Common myeloid progenitor, CD34-positive (primary cell): ENCODE data around the gene WASF1.

Experiments
- CTCF ChIA-PET: fragments of 350-600 bp; sonication (Branson Sonifier 250); formaldehyde crosslinking; loops from one replicate; lab custom pipeline; 2021; ENCODE audit warnings: antibody characterized with exemption; lab: Charles Lee
- POLR2A ChIA-PET: fragments of 350-600 bp; sonication (Branson Sonifier 250); formaldehyde crosslinking; loops from one replicate; lab custom pipeline; 2021; ENCODE audit warnings: antibody characterized with exemption; lab: Charles Lee
- DNase-seq, 3 donors: peaks; one replicate each; pipeline versions ENCODE4 v3.0.0 to v3.0.0-alpha.2; 2013
- H3K27ac ChIP-seq, 2 experiments: 1 replicate in 1 of 2; 2 replicates in 1 of 2; pipeline ENCODE4 v1.7.0; 2013; ENCODE audit warnings: inconsistent platforms in 2 of 2, low read length in 2 of 2, mild to moderate bottlenecking in 2 of 2, low read depth in 1 of 2, moderate library complexity in 1 of 2; ENCODE audit not compliant: severe bottlenecking in 2 of 2, insufficient read depth in 1 of 2, poor library complexity in 1 of 2
- H3K27me3 ChIP-seq, 5 experiments: replicated peaks in 2 of 5; 1 replicate in 3 of 5; 2 replicates in 2 of 5; pipeline versions ENCODE4 v1.6.1 to v1.7.0; 2013; ENCODE audit warnings: low read length in 4 of 5, mild to moderate bottlenecking in 2 of 5, moderate library complexity in 2 of 5, inconsistent platforms in 1 of 5; ENCODE audit not compliant: insufficient read depth in 5 of 5, control insufficient read depth in 4 of 5
- H3K36me3 ChIP-seq, 4 experiments: 1 replicate in 2 of 4; 2 replicates in 2 of 4; pipeline versions ENCODE4 v1.6.1 to v1.7.0; 2013; ENCODE audit warnings: low read length in 3 of 4, control low read depth in 1 of 4, mild to moderate bottlenecking in 1 of 4; ENCODE audit not compliant: control insufficient read depth in 4 of 4, insufficient read depth in 4 of 4
- H3K4me1 ChIP-seq, 4 experiments: 1 replicate in 3 of 4; 2 replicates in 1 of 4; pipeline versions ENCODE4 v1.6.1 to v1.7.1; 2013; ENCODE audit warnings: low read length in 3 of 4, mild to moderate bottlenecking in 3 of 4, control low read depth in 1 of 4, inconsistent platforms in 1 of 4, moderate library complexity in 1 of 4; ENCODE audit not compliant: control insufficient read depth in 4 of 4, insufficient read depth in 4 of 4; ENCODE audit errors: control extremely low read depth in 1 of 4
- H3K4me3 ChIP-seq, 7 experiments: 1 replicate in 4 of 7; 2 replicates in 3 of 7; pipeline versions ENCODE4 v1.5.1 to v1.7.0; 2013; ENCODE audit warnings: mild to moderate bottlenecking in 7 of 7, low read length in 6 of 7, moderate library complexity in 6 of 7, inconsistent platforms in 2 of 7, low read depth in 2 of 7, control low read depth in 1 of 7; ENCODE audit not compliant: insufficient read depth in 4 of 7, control insufficient read depth in 1 of 7; ENCODE audit errors: extremely low read depth in 1 of 7
- H3K9me3 ChIP-seq, 5 experiments: 1 replicate in 4 of 5; 2 replicates in 1 of 5; pipeline versions ENCODE4 v1.6.1 to v1.7.1; 2013; ENCODE audit warnings: low read length in 4 of 5, mild to moderate bottlenecking in 2 of 5, inconsistent platforms in 1 of 5, low read depth in 1 of 5, moderate library complexity in 1 of 5; ENCODE audit not compliant: control insufficient read depth in 4 of 5, insufficient read depth in 2 of 5; ENCODE audit errors: control extremely low read depth in 1 of 5
- WGBS: methylation state at CpG from one replicate; pipeline ENCODE4 v1.1.5; 2013; ENCODE audit not compliant: insufficient coverage; 5-methylcytosine and 5-hydroxymethylcytosine counted together

The WASF1 gene

GRCh38 chr6:110188791-110189190, 9.3 kb upstream of the WASF1 start:
- ChIA-PET CTCF (interaction anchor here (1.1 to 3.0 kb wide), 2 partner anchors 8 to 10 kb away, joined by 3 to 7 read pairs; partner anchors contain the start of gene CDC40), POLR2A (no interaction called here)
- peaks cover 0 to 14% (median 9%) of the 10 kb centered on the region in 4 experiments for H3K4me1 ChIP-seq
- DNase-seq: peak in 1 of 3 donors; percentile 19
- H3K27me3 ChIP-seq: no peaks in the 10 kb centered on the region
- no peak overlapping the region for H3K27ac ChIP-seq
- H3K4me3 ChIP-seq: no peak overlapping the region
- peaks cover 0 to 7% (median 3%) of the 10 kb centered on the region in 4 experiments for H3K36me3 ChIP-seq
- H3K9me3 ChIP-seq: no peaks in the 10 kb centered on the region

GRCh38 chr6:110185879-110186278, 6.4 kb upstream of the WASF1 start:
- H3K9me3 ChIP-seq: no peaks in the 10 kb centered on the region
- H3K27me3 ChIP-seq: no peaks in the 10 kb centered on the region
- H3K4me1 ChIP-seq: peaks cover 10 to 32% (median 24%) of the 10 kb centered on the region in 4 experiments
- H3K27ac ChIP-seq: no peak overlapping the region
- DNase-seq: no peak
- 100% methylated on average over 2 of the region's 3 CpGs for WGBS
- H3K4me3 ChIP-seq: no peak overlapping the region
- ChIA-PET CTCF (interaction anchor here (1.0 kb wide), 1 partner anchor 11 kb away, joined by 3 read pairs; no protein-coding TSS in a partner anchor), POLR2A (no interaction called here)
- peaks cover 0 to 7% (median 3%) of the 10 kb centered on the region in 4 experiments for H3K36me3 ChIP-seq

GRCh38 chr6:110183292-110183885, 3.9 kb upstream of the WASF1 start:
- Histone ChIP-seq H3K27ac (peak overlapping the region in 1 of 2 experiments; percentile 51), H3K27me3 (no peaks in the 10 kb centered on the region), H3K36me3 (peaks cover 0 to 7% (median 3%) of the 10 kb centered on the region in 4 experiments), H3K4me3 (peak overlapping the region in 1 of 7 experiments; percentile 36), H3K4me1 (peaks cover 13 to 34% (median 27%) of the 10 kb centered on the region in 4 experiments), H3K9me3 (no peaks in the 10 kb centered on the region)
- 89% methylated on average over 3 of the region's 5 CpGs for WGBS
- ChIA-PET POLR2A (no interaction called here), CTCF (interaction anchor here (0.6 to 1.8 kb wide), 3 partner anchors 12 to 207 kb away, joined by 3 to 7 read pairs (median 3); no protein-coding TSS in a partner anchor)
- no peak for DNase-seq

GRCh38 chr6:110181131-110182030, 1.9 kb upstream of the WASF1 start:
- DNase-seq: peak; percentile 34 to 78 (median 65)
- CTCF ChIA-PET: interaction anchor here (0.6 to 2.0 kb wide), 5 partner anchors 9 to 116 kb away, joined by 3 to 7 read pairs (median 3); no protein-coding TSS in a partner anchor
- POLR2A ChIA-PET: no interaction called here
- no peaks in the 10 kb centered on the region for H3K27me3 ChIP-seq
- H3K9me3 ChIP-seq: no peaks in the 10 kb centered on the region
- H3K4me1 ChIP-seq: peaks cover 17 to 43% (median 32%) of the 10 kb centered on the region in 4 experiments
- H3K4me3 ChIP-seq: peak overlapping the region in 6 of 7 experiments; percentile 89 to 100 (median 98)
- peak overlapping the region; percentile 90 to 97 for H3K27ac ChIP-seq
- 11% methylated on average over 5 of the region's 6 CpGs for WGBS
- peaks cover 0 to 7% (median 3%) of the 10 kb centered on the region in 4 experiments for H3K36me3 ChIP-seq

GRCh38 chr6:110180228-110181008, 948 bp upstream of the WASF1 start, which contains the start of gene CDC40:
TSS of gene CDC40 (plus strand) at chr6:110180427. CDS start at chr6:110180445, 18 bp downstream.
- H3K9me3 ChIP-seq: no peaks in the 10 kb centered on the region
- H3K27me3 ChIP-seq: no peaks in the 10 kb centered on the region
- DNase-seq: no peak
- CTCF ChIA-PET: interaction anchor here (1.0 to 2.0 kb wide), 5 partner anchors 10 to 210 kb away, joined by 3 to 7 read pairs (median 3); no protein-coding TSS in a partner anchor
- H3K4me3 ChIP-seq: peak within 1 kb of the TSS; percentile 89 to 100 (median 98)
- peak within 1 kb of the TSS; percentile 90 to 97 for H3K27ac ChIP-seq
- H3K36me3 ChIP-seq: peaks cover 0 to 7% (median 3%) of the 10 kb centered on the region in 4 experiments
- peaks cover 17 to 44% (median 29%) of the 10 kb centered on the region in 4 experiments for H3K4me1 ChIP-seq
- 0% methylated on average over 18 of the region's 28 CpGs for WGBS
- POLR2A ChIA-PET: interaction anchor here (1.8 kb wide), 1 partner anchor 209 kb away, joined by 6 read pairs; no protein-coding TSS in a partner anchor
